Heart left ventricle (tissue), 16 donors: ENCODE data around the gene NUP210. TPM values are rescaled to one million over a fixed set of nuclear protein-coding genes. Genes with fewer than 3 reads are reported as not detected.

Experiments
- ATAC-seq, 4 donors: fragments of 200-7000 bp; cut with Tn5 transposase; one replicate each; pipeline ENCODE4 v1.9.1; 2020 to 2022; ENCODE audit warnings: moderate library complexity in 4 of 4, mild to moderate bottlenecking in 3 of 4, moderate number of reproducible peaks in 1 of 4
- DNase-seq, 5 donors: peaks; one replicate each; pipeline ENCODE4 v3.0.0-alpha.2; 2020
- H3K27ac ChIP-seq, 12 donors: fragments of 200-600 bp; sonication (generic) in 4 of 12; one replicate each; pipeline versions ENCODE4 v1.5.0 to v1.8.0; 2016 to 2022; ENCODE audit warnings: mild to moderate bottlenecking in 2 of 12
- H3K27me3 ChIP-seq, 9 donors: fragments of 200-600 bp; sonication (generic) in 2 of 9; one replicate each; pipeline versions ENCODE4 v1.5.1 to v1.8.0; 2016 to 2022; ENCODE audit warnings: mild to moderate bottlenecking in 3 of 9
- H3K36me3 ChIP-seq, 9 donors: fragments of 200-600 bp; sonication (generic) in 2 of 9; one replicate each; pipeline versions ENCODE4 v1.5.0 to v1.8.0; 2018 to 2022; ENCODE audit warnings: mild to moderate bottlenecking in 2 of 9
- H3K4me1 ChIP-seq, 12 donors: fragments of 200-600 bp; sonication (generic) in 4 of 12; one replicate each; pipeline versions ENCODE4 v1.5.0 to v1.8.0; 2016 to 2022; ENCODE audit warnings: mild to moderate bottlenecking in 3 of 12
- H3K4me3 ChIP-seq, 12 donors: fragments of 200-600 bp; sonication (generic) in 4 of 12; one replicate each; pipeline versions ENCODE4 v1.5.0 to v1.8.0; 2017 to 2022; ENCODE audit warnings: mild to moderate bottlenecking in 9 of 12, moderate library complexity in 4 of 12
- H3K9me3 ChIP-seq, 12 donors: fragments of 200-600 bp; sonication (generic) in 4 of 12; one replicate each; pipeline versions ENCODE4 v1.5.0 to v1.8.0; 2016 to 2022; ENCODE audit warnings: mild to moderate bottlenecking in 1 of 12
- CTCF ChIP-seq, 12 donors: fragments of 200-600 bp; sonication (generic) in 4 of 12; IDR thresholded peaks; one replicate each; pipeline versions ENCODE4 v1.5.0 to v1.8.0; 2018 to 2022; ENCODE audit warnings: antibody characterized with exemption in 12 of 12, mild to moderate bottlenecking in 5 of 12
- POLR2A ChIP-seq, 2 donors: fragments of 450-650 bp; IDR thresholded peaks; one replicate each; pipeline ENCODE4 v1.6.1; 2017; ENCODE audit warnings: antibody characterized with exemption in 2 of 2, mild to moderate bottlenecking in 2 of 2, moderate library complexity in 2 of 2
- WGBS, 4 donors: extraction: QIAGEN DNeasy Blood & Tissue Kit in 2 of 4; methylation state at CpG; one replicate each; pipeline versions ENCODE4 v1.1.5 to v1.1.7; 2013 to 2018; 5-methylcytosine and 5-hydroxymethylcytosine counted together
- intact Hi-C, 10 donors: fragments of 100-400 bp; cut with DNase I; formaldehyde crosslinking; loops; one replicate each; pipeline versions ENCODE4 v1.11.1 to v1.14.2; 2022
- polyA plus RNA-seq, 2 donors: library from polyadenylated mRNA; stranded (reverse); fragments of 200-250 nt; gene quantifications; one replicate each; pipeline ENCODE4 v1.2.3, GENCODE V29; 2013
- total RNA-seq, 9 donors: library from RNA; depleted of rRNA in 2 of 9; stranded (reverse); fragments of >200 nt in 2 of 9; fragmentation: NEBNext Ultra II Directional in 3 of 9; extraction: Animal tissue kit (Norgen Biotek cat#: 25700) in 3 of 9; gene quantifications; one replicate each; pipeline versions ENCODE4 v1.1.0 to v1.2.4, GENCODE V29; 2016 to 2023
- donor health status: ischemic (EF 13 %, LVEDD 7.1; RV severe dilation, severe dysfunction).
- donor health status: healthy with polysubstance abuse.
- donor health status: DM: no; HTN: yes; CAD: no.
- donor health status: DM: no; HTN: no; CAD: no.
- donor health status: ischemic (EF 25% LVEDD 6.9; RV normal size, moderate dysfunction).
- donor health status: ischemic (EF 25% LVEDD 5.7; RV mildly dilated, moderate dysfunction).
- donor health status: healthy.
- donor health status: DM: yes; HTN: yes; CAD: no.
- donor health status: ischemic (EF 35%, LVEDD 5.7; RV mildly dilated, moderate dysfunction).
- donor health status: nonischemic (EF 11% LVEDD 7.7; RV severe dilation, severe dysfunction).
- donor health status: DM: yes; HTN: yes; CAD: no.
- donor health status: PGD.
- donor health status: ischemic (EF 29% LVEDD 5.4; RV normal size, mild dysfunction).
- donor health status: nonischemic (EF 23%, LVEDD 6.1; RV moderate dilation, normal function).

Gene NUP210
- total and polyA plus RNA-seq, 11 donors, result 1.3 to 9.7 (median 2.6) TPM

- DNase-seq, result no peak
- no peak overlapping the region for H3K4me3 ChIP-seq
- H3K9me3 ChIP-seq, result no peaks in the 10 kb centered on the region
- H3K36me3 ChIP-seq, result peaks cover 0 to 73% (median 0%) of the 10 kb centered on the region in 9 donors
- H3K27ac ChIP-seq, result no peak overlapping the region
- no peak for ATAC-seq
- intact Hi-C loops, result no loop called here
- no peaks in the 10 kb centered on the region for H3K4me1 ChIP-seq
- TF ChIP-seq POLR2A (IDR thresholded peaks at IDR 0.05) (no peak), CTCF (IDR thresholded peaks at IDR 0.05) (no peak)
- no peaks in the 10 kb centered on the region for H3K27me3 ChIP-seq
- 93 to 96% (median 95%) methylated on average over 20 to 22 of the region's 22 CpGs for WGBS, 4 donors
These were observed 100.4 kb downstream of the NUP210 start for GRCh38 chr3:13319564-13320220.

- 90 to 93% (median 91%) methylated on average over 13 to 14 of the region's 14 CpGs for WGBS, 4 donors
- no peaks in the 10 kb centered on the region for H3K4me1 ChIP-seq
- H3K27me3 ChIP-seq, result no peaks in the 10 kb centered on the region
- ATAC-seq, result no peak
- no peak overlapping the region for H3K27ac ChIP-seq
- TF ChIP-seq CTCF (IDR thresholded peaks at IDR 0.05) (no peak), POLR2A (IDR thresholded peaks at IDR 0.05) (no peak)
- H3K36me3 ChIP-seq, result peaks cover 0 to 74% (median 0%) of the 10 kb centered on the region in 9 donors
- H3K4me3 ChIP-seq, result no peak overlapping the region
- H3K9me3 ChIP-seq, result no peaks in the 10 kb centered on the region
- DNase-seq, result no peak
- intact Hi-C loops, result no loop called here
These were observed 101.3 kb downstream of the NUP210 start for GRCh38 chr3:13318626-13319470.

GRCh38 chr3:13317596-13318320 lies 102.4 kb downstream of the NUP210 start:
- H3K27me3 ChIP-seq, result no peaks in the 10 kb centered on the region
- ATAC-seq (no peak), DNase-seq (no peak)
- intact Hi-C loops, result no loop called here
- no peak overlapping the region for H3K27ac ChIP-seq
- WGBS, 4 donors, result 88 to 93% (median 90%) methylated on average over 26 to 29 of the region's 29 CpGs
- peaks cover 0 to 71% (median 0%) of the 10 kb centered on the region in 9 donors for H3K36me3 ChIP-seq
- TF ChIP-seq CTCF (IDR thresholded peaks at IDR 0.05), result no peak
- H3K4me1 ChIP-seq, result no peaks in the 10 kb centered on the region
- H3K4me3 ChIP-seq, result no peak overlapping the region
- H3K9me3 ChIP-seq, result no peaks in the 10 kb centered on the region

GRCh38 chr3:13316603-13317002 lies 103.5 kb downstream of the NUP210 start:
- TF ChIP-seq POLR2A (IDR thresholded peaks at IDR 0.05) (no peak), CTCF (IDR thresholded peaks at IDR 0.05) (no peak)
- Histone ChIP-seq H3K36me3 (peaks cover 0 to 59% (median 0%) of the 10 kb centered on the region in 9 donors), H3K27me3 (no peaks in the 10 kb centered on the region), H3K4me3 (no peak overlapping the region), H3K9me3 (no peaks in the 10 kb centered on the region), H3K4me1 (no peaks in the 10 kb centered on the region), H3K27ac (no peak overlapping the region)
- no peak for ATAC-seq
- intact Hi-C loops, result no loop called here
- no peak for DNase-seq
- 74 to 86% (median 81%) methylated on average over 5 to 10 of the region's 10 CpGs for WGBS, 4 donors
